ENCODE data around the gene GAA.

The GAA gene

GRCh38 chr17:80122026-80122575 lies 20.7 kb downstream of the GAA start:
- Histone ChIP-seq H3K4me1 (peaks cover 3% of the 10 kb centered on the region; the same call in 1 of the 2 replicates), H3K27me3 (no peaks in the 10 kb centered on the region), H3K9me3 (no peaks in the 10 kb centered on the region), H3K4me3 (ENCODE audit: low read depth, low read length) (no peak overlapping the region), H3K36me3 (no peaks in the 10 kb centered on the region)
- TF ChIP-seq, protein P1, sequence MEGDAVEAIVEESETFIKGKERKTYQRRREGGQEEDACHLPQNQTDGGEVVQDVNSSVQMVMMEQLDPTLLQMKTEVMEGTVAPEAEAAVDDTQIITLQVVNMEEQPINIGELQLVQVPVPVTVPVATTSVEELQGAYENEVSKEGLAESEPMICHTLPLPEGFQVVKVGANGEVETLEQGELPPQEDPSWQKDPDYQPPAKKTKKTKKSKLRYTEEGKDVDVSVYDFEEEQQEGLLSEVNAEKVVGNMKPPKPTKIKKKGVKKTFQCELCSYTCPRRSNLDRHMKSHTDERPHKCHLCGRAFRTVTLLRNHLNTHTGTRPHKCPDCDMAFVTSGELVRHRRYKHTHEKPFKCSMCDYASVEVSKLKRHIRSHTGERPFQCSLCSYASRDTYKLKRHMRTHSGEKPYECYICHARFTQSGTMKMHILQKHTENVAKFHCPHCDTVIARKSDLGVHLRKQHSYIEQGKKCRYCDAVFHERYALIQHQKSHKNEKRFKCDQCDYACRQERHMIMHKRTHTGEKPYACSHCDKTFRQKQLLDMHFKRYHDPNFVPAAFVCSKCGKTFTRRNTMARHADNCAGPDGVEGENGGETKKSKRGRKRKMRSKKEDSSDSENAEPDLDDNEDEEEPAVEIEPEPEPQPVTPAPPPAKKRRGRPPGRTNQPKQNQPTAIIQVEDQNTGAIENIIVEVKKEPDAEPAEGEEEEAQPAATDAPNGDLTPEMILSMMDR (IDR thresholded peaks at IDR 0.05; ENCODE audit: low read depth, low read length) = no peak
- DNase-seq = no peak

DNA sequence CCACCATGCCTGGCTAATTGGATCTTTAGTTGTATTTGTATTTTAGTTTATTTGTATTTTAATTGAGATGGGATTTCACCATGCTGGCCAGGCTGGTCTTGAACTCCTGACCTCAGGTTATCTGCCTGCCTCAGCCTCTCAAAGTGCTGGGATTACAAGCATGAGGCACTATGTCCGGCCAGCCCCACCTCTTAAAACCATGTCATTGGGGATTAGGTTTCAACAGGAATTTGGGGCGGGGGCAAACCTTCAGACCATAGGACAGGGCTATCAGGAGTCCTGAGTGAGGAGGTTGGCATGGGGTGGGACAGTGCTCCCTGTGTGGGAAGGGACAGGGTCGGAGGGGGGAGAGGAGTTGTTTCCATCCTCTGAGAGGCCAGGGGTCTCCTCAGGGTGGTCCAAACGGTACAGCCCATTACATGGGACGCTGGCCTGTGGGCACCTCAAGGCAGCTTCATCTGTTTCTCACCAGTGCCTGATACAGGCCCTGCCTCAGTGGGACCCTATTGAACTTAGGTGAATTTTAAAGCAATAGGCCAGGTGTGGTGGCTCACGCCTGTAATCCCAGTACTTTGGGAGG lies 21.6 kb downstream of the GAA start:
- H3K27me3 ChIP-seq = no peaks in the 10 kb centered on the region
- H3K4me1 ChIP-seq = peaks cover 3% of the 10 kb centered on the region; the same call in 1 of the 2 replicates
- DNase-seq = no peak
- TF ChIP-seq, protein P1 (IDR thresholded peaks at IDR 0.05; ENCODE audit: low read depth, low read length) = no peak
- H3K36me3 ChIP-seq = no peaks in the 10 kb centered on the region
- no peaks in the 10 kb centered on the region for H3K9me3 ChIP-seq
- no peak overlapping the region for H3K4me3 ChIP-seq (ENCODE audit: low read depth, low read length)

DNA sequence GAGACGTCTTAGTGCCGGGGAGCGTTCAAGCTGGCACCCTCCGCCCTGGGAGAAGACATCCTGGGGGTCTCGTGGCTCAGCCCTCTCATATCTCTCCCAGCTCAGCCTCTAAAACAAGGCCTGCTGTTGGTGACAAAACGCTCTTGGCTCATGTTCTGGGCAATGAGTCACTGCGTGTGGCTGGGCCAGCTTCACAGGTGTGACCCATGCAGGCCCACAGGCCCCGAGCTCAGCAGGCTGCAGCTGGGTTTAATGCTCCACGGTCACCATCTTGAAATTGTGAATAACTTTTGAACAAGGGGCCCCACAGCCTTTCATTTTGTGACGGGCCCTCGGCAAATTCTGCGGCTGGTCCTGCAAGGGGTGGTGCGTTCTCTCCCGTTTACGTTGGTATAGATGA lies 22.4 kb downstream of the GAA start:
- H3K9me3 ChIP-seq = no peaks in the 10 kb centered on the region
- no peak for DNase-seq

GRCh38 chr17:80124351-80124981 lies 23.1 kb downstream of the GAA start:
- no peak for DNase-seq
- Histone ChIP-seq H3K36me3 (no peaks in the 10 kb centered on the region), H3K4me3 (ENCODE audit: low read depth, low read length) (no peak overlapping the region), H3K9me3 (no peaks in the 10 kb centered on the region), H3K27me3 (no peaks in the 10 kb centered on the region), H3K4me1 (peaks cover 3% of the 10 kb centered on the region; the same call in 1 of the 2 replicates)
- TF ChIP-seq, protein P1 (IDR thresholded peaks at IDR 0.05; ENCODE audit: low read depth, low read length) = peak; percentile 61

More for the DNA sequence above, 22.4 kb downstream of the GAA start:
- H3K4me3 ChIP-seq (ENCODE audit: low read depth, low read length) = no peak overlapping the region
- TF ChIP-seq, protein P1 (IDR thresholded peaks at IDR 0.05; ENCODE audit: low read depth, low read length) = no peak
- no peaks in the 10 kb centered on the region for H3K36me3 ChIP-seq
- H3K27me3 ChIP-seq = no peaks in the 10 kb centered on the region
- peaks cover 3% of the 10 kb centered on the region; the same call in 1 of the 2 replicates for H3K4me1 ChIP-seq

DNA sequence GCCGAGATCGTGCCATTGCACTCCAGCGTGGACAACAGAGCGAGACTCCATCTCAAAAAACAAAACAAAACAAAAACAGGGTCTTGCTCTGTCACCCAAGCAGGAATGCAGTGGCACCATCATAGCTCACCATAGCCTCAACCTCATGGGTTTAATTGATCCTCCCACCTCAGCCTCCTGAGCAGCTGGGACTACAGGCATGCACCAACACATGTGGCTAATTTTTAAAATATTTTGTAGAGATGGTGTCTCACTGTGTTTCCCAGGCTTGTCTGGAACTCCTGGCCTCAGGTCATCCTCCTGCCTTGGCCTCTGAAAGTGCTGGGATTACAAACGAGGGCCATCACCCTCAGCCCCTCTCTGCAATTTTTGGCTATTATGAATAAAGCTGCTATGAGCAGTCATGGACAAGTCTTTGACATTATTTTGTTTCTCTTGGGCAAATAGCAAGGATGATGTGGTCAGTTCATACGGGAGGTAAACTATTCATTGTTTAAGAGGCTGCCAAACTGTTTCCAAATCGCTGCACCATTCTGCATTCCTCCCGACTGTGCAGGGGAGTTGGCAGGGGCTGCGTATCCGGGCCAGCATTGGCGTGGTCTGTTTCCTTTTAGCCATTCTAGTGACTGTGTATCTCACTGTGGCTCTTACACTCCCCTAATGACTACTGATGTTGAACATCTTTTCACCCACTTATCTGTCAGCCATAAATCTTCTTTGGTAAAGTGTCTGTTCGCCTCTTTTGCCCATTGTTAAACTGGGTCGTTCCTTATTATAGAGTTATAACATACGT lies 24.5 kb downstream of the GAA start:
- DNase-seq = no peak
- Histone ChIP-seq H3K9me3 (no peaks in the 10 kb centered on the region), H3K4me1 (peaks cover 3% of the 10 kb centered on the region; the same call in 1 of the 2 replicates), H3K36me3 (no peaks in the 10 kb centered on the region), H3K4me3 (ENCODE audit: low read depth, low read length) (no peak overlapping the region), H3K27me3 (no peaks in the 10 kb centered on the region)
- TF ChIP-seq, protein P1 (IDR thresholded peaks at IDR 0.05; ENCODE audit: low read depth, low read length) = no peak

Measured in BE2C (cell line).